ENCODE data around the gene TENM4. TPM values are rescaled to one million over a fixed set of nuclear protein-coding genes. Genes with fewer than 3 reads are reported as not detected.

TENM4 gene
- total and polyA plus RNA-seq, 10 of the 15 experiments (the other 5 are each of a cell fraction or from before 2014, with no cell fraction given), result 0.03 to 0.12 (median 0.06) TPM; not detected in 7

DNA sequence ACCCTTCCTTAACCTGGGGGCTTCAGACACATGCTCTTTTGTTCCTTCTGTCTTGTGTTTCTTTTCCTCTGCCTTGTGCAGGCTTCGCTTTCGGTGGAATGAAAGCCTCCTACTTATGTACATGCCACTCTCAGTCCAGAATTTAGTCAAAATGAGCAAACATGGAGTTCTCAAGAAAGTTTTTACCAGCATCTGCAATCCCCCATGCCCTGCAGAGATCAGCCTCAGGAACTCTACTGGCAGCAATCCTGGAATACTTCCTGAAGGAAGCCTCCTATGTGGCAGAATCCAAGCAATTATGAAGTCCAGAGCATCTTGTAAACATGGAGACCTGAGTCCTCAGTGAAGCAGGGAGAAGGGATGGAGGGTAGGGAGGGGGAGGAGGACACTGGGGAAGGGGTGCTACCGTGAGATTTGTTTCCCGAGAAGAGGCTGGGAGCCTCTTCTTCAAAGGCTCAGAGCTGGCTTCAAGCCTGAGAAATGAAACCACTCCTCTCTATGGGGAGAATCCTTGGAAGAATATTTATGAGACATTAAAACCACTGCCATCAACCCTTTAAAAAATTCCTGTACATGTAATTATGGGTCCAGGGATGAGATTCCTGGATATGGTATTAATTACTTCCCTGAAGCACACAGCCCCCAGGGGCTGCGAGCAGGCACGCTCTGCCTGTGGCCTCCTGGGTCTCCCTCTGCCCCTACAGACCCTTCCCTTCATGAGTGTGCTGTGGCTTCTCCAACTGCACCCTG, 58.4 kb downstream of the TENM4 start:
- Histone ChIP-seq H3K36me3 (ENCODE audit: control insufficient read depth in 2 of 2, insufficient read depth in 2 of 2, low read length in 1 of 2) (no peaks in the 10 kb centered on the region), H3K4me2 (ENCODE audit: control insufficient read depth, insufficient read depth) (no peak overlapping the region), H3K9me3 (replicated peaks; ENCODE audit: control insufficient read depth, insufficient read depth, low read length) (no peaks in the 10 kb centered on the region), H2AFZ (ENCODE audit: control insufficient read depth, low read depth, low read length) (no peak overlapping the region), H3K27ac (ENCODE audit: control insufficient read depth, insufficient read depth) (no peak overlapping the region), H4K20me1 (ENCODE audit: control insufficient read depth, insufficient read depth) (no peaks in the 10 kb centered on the region; the same call in 1 of the 2 replicates), H3K4me1 (ENCODE audit: control insufficient read depth, insufficient read depth, low read length) (peaks cover under 1% of the 10 kb centered on the region), H3K79me2 (ENCODE audit: control insufficient read depth, insufficient read depth, low read length) (no peaks in the 10 kb centered on the region), H3K4me3 (no peak overlapping the region), H3K9ac (ENCODE audit: control insufficient read depth, insufficient read depth, low read length) (no peak overlapping the region), H3K27me3 (replicated peaks in 1 of 2; ENCODE audit: control insufficient read depth in 2 of 2, insufficient read depth in 2 of 2, low read length in 1 of 2) (peaks cover 0 to 3% of the 10 kb centered on the region in 2 experiments; a peak in 3 of 4 replicates)
- RAD21 ChIA-PET (ENCODE audit: unreplicated experiment), result no interaction called here
- BruUV-seq (replicated peaks), result no TSS peak
- POLR2A ChIA-PET, result no interaction called here
- intact Hi-C loops (cut with micrococcal nuclease; ENCODE audit: unreplicated experiment), result no loop called here
- TF ChIP-seq TCF3 (IDR thresholded peaks at IDR 0.05; ENCODE audit: borderline replicate concordance, insufficient read depth, low read depth, low read length) (no peak), CREB1 (IDR thresholded peaks at IDR 0.05; ENCODE audit: low read depth) (no peak), RB1 (IDR thresholded peaks at IDR 0.05; ENCODE audit: borderline replicate concordance) (no peak), MTA3 (IDR thresholded peaks at IDR 0.05; ENCODE audit: borderline replicate concordance, low read length) (no peak), NFYB (IDR thresholded peaks at IDR 0.05; ENCODE audit: insufficient read depth, low read depth, low read length) (no peak)
- TF ChIP-seq, protein P1, sequence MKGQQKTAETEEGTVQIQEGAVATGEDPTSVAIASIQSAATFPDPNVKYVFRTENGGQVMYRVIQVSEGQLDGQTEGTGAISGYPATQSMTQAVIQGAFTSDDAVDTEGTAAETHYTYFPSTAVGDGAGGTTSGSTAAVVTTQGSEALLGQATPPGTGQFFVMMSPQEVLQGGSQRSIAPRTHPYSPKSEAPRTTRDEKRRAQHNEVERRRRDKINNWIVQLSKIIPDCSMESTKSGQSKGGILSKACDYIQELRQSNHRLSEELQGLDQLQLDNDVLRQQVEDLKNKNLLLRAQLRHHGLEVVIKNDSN (IDR thresholded peaks at IDR 0.05; ENCODE audit: borderline replicate concordance, extremely low read length, insufficient read depth, low read depth, low read length), result no peak
- ATAC-seq (no peak), DNase-seq (ENCODE audit: low read depth, low spot score) (no peak), FAIRE-seq (no peak)
- CTCF ChIA-PET, result interaction anchor here (0.7 kb wide), 1 partner anchor 18 kb away, joined by 3 read pairs; no protein-coding TSS in a partner anchor
- WGBS (ENCODE audit: insufficient coverage, insufficient replicate concordance, low lambda C conversion rate, missing lambda C conversion rate), result 34% methylated on average over 6 of the region's 6 CpGs
- in situ Hi-C loops (cut with MboI), result no loop called here
- SMC1A ChIA-PET (ENCODE audit: uncharacterized antibody, unreplicated experiment), result no interaction called here
